M059J (cell line): Measurements from ENCODE around the gene PRKCZ. TPM values are rescaled to one million over a fixed set of nuclear protein-coding genes. Genes with fewer than 3 reads are reported as not detected.
A peak's percentile ranks its signal among the peaks of the same experiment; 100 is the strongest.

Experiments used
- DNase-seq: peaks from one replicate; pipeline ENCODE4 v3.0.0-alpha.2; 2012; ENCODE audit warnings: low read depth
- total RNA-seq: library from RNA; depleted of rRNA; stranded (reverse); fragments of >200 nt; shearing (Covaris generic); gene quantifications from 2 replicates; pipeline ENCODE4 v1.2.3, GENCODE V29; 2014

PRKCZ gene
- total RNA-seq, 1 experiment from 2014 or later, result 0.44 TPM

DNA sequence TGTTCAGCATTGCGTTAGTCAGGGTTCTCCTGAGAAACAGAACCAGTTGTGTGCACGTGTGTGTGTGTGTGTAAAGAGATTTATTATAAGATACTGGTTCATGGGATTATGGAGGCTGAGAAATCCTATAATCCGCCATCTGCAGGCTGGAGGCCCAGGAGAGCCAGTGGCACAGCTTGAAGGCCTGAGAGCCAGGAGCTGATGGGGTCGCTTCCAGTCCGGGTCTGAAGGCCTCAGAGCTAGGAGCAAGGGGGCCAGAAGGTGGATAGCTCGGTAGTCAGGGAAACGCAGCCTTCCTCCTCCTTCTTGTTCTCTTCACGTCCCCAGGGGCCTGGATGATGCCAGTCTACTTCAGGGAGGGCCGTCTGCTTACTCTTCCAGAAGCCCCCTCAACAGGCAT is 106.7 kb downstream of the PRKCZ start:
- no peak for DNase-seq

DNA sequence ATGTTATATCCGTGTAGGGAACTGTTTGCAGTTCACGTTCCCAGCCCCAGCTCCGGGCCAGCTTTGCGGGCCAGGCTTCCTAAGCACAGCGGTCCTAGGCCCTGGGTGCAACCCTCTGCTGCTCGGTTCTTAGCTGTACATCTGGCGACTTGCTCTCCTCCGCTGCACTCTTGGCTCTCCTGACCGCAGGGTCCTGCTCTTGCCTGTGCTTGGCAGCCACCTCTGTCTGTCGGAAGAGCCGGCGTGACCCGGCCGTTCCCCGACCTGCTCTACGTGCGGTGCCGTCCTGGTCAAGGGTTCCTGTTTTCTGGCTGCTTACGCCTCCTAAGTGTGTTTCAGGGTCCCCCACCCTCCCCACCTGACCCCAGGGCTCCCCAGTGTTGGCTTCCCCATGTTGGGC is 107.6 kb downstream of the PRKCZ start:
- DNase-seq, result no peak

- no peak for DNase-seq
Observed at GRCh38 chr1:2158272-2158671, 108.1 kb downstream of the PRKCZ start.

- DNase-seq, result no peak
Observed at GRCh38 chr1:2159124-2159523, 108.9 kb downstream of the PRKCZ start.

GRCh38 chr1:2160451-2161300 is 110.5 kb downstream of the PRKCZ start:
- DNase-seq, result no peak

GRCh38 chr1:2163205-2163604 is 113.0 kb downstream of the PRKCZ start:
- peak; percentile 18 for DNase-seq

DNA sequence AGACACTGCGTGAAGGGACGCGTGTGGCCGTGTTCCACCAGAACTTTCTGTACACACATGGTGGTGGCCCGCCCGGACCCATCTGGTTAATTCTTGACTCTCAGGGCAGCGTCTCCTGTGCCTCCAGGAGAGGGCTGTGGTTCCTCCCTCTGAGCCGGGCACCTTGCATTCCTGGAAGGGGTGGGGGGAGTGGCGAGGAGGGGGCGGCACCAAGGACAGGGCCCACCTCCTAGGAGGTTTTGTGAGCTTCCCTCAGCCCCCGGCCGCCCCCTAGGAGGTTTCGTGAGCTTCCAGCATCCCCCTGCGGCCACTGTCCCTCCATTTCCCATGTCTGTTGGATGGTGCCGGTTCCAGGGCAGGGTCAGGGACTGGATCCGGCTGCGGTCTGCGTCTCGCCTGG is 115.4 kb downstream of the PRKCZ start:
- DNase-seq, result no peak

GRCh38 chr1:2166254-2166653 is 116.0 kb downstream of the PRKCZ start:
- DNase-seq, result peak; percentile 28

DNA sequence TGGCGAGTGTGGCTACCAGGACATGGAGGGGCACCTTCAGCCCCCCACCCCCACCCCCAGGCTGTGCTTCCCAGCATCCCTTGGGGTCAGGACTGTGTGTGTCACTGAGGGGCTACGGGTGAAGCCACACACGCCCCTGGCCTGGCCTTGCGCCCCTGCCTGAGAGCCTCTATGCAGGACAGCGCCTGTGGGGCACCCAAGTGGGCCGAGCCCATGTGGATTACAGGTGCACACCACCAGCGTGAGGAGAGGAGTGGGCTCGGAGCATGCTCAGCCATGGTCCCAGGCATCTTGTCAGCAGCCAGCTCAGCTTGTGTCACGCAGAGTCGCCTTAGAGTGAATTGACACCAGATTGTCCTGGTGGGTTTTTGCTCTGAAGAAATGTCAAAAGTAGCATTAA is 116.5 kb downstream of the PRKCZ start:
- no peak for DNase-seq

DNA sequence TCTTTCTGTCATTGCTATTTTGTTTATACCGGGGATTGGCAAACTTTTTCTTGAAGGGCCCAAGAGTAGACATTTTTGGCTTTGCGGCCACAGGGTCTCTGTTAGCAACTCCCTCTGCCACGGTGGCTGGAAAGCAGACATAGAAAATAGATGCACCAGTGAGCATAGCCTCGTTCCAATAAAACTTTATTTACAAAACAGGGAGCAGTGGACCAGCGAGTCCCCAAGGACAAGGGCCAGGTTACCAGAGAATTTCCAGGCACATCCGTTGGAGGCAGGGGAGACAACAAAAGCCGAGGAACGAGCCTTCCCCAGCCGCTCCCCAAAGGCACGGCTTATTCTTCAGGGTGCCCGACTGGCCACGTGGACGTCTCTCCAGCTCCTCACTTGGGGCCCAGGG is 117.9 kb downstream of the PRKCZ start:
- DNase-seq, result no peak

- DNase-seq, result no peak
Observed at GRCh38 chr1:2168535-2168934, 118.3 kb downstream of the PRKCZ start.

DNA sequence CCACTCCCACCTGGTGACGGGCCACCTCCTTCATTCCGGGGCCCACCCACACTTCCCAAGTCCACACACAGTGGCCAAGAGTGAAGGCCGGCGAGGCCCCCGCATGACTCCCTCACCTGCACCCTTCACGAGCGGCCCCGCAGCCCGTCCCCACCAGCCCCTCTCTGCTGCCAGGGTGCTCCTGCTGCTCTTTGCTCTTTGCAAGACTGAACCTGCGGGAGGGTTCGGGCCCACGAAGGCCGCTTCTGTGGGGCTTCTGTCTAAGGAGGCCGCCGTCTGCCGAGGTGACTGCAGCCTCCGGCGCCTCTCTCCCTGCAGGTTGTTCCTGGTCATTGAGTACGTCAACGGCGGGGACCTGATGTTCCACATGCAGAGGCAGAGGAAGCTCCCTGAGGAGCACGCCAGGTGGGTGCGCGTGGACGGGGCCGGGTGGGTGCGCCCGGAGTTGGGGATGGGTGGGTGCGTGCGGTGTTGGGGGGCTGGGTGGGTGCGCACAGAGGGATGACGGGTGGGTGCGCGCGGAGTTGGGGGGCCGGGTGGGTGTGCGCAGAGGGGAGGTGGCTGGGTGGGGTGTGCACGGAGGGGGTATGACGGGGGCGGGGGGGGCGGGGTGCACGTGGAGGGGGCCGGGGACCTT is 119.1 kb downstream of the PRKCZ start:
- no peak for DNase-seq

DNA sequence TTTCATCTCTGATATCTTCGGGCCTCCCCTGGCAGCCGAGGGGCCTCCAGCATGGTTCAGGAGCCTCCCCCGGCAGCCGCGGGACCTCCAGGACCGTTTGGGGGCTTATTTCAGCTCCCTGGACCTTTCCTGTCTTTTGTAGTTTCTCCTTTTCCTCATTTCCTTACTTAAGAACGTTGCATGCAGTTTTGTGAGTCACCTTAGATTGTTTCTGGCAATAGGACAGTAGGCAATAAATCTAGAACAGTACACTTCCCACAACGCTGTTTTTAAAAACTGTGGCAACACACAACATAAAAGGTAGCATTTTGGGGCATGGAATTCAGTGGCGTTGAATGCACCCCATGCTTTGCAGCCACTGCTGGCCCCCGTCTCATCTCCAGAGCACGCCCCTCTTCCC is 120.0 kb downstream of the PRKCZ start:
- peak; percentile 42 for DNase-seq

- DNase-seq, result no peak
Observed at GRCh38 chr1:2172012-2172411, 121.8 kb downstream of the PRKCZ start.

GRCh38 chr1:2172551-2173146 is 122.4 kb downstream of the PRKCZ start:
- no peak for DNase-seq

- no peak for DNase-seq
Observed at GRCh38 chr1:2173546-2174347, 123.5 kb downstream of the PRKCZ start.

DNA sequence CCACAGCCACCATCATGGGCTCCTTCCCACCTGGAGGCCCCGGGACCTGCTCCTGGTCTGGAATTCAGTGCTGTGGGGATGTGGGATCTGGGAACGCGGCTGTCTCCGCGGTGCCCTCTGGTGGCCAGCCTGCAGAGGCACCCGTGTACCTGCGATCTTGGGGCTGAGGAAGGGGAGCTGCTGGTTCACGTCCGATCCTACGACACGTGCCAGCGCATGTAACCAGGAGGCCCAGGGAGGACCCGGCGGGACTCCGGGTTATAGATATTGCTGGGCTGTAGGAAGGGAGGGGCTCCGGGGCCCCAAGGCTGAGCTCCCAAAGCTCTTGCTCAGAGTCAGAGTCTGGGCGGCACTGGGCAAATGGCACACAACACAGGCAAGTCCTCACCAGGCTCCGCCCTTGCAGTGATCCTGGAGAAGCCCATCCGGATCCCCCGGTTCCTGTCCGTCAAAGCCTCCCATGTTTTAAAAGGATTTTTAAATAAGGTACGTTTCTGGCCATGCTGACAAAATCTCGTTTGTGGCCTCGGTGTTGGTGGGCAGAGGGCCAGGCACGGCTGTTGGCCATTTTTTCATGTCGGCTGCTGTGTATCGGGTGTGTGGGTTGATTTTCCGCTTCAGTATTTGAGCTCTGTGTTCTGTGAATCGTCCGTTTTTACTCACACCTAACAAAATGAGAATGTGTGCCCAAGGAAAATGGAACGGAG is 124.3 kb downstream of the PRKCZ start:
- peak; percentile 58 for DNase-seq

DNA sequence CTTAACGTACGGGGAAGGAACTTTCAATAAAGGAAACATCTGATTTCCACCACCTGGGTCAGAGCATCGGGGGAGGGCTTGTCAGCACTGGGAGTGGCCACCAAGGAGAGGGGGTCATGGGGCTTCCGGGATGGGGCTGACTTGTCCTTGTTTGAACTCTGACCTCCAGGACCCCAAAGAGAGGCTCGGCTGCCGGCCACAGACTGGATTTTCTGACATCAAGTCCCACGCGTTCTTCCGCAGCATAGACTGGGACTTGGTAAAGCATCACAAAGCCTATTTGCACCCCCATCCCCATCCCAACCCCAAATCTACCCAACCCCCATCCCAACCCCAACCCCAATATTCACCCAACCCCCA is 124.8 kb downstream of the PRKCZ start:
- DNase-seq, result no peak

DNA sequence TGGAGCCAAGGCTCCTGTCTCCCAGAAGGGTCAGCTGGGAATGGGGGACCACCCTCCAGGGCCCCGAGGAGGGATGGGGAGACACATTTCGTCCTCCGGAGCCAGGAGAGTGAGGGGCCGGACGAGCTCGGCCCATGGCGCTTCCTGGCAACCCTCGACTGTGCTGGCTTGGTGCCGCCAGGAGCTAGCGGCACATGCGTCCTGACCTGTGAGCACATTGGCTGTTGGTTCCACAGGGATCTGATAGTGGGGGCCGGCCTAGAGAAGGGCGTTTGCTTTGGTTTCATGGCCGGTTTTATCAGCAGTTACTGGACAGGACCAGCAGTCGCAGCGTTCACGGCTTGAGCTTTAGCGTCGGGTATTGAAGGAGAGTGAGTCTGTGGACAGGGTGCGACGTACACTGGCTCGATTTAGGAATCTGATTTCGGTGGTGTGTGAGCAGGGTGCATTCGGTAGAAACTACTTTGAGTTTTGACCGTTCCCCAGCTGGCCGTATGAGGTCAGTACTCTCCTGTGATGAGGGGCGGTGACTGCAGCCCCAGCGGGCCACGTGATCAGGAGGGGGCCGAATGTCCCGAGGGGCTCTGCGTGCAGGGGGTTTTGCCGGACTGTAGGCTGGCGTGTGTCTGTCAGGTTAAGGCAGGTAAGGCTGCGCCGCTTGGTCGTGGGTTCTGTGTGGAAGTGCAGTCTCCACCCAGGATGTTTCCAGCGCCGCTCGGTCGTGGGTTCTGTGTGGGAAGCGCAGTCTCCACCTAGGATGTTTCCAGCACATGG is 125.7 kb downstream of the PRKCZ start:
- DNase-seq, result no peak

DNA sequence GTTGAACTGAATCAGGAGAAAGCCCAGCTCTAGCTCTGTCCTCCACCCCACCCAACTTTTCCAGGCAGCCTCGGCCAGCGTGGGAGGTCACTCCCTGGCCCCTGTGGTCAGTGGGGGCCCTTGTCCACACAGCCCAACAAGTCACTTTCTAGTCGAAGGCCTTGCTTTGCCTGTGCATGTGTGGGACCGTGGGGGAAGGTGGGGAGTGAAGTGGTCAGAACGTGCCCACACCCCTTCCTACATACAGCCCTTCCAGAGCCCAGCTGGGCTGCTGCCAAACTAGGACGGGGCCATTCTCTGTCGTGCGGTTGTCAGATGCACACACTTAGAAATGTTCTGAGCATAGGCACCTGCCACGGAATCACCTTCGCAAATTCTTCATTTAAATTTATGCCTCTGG is 126.4 kb downstream of the PRKCZ start:
- no peak for DNase-seq

DNA sequence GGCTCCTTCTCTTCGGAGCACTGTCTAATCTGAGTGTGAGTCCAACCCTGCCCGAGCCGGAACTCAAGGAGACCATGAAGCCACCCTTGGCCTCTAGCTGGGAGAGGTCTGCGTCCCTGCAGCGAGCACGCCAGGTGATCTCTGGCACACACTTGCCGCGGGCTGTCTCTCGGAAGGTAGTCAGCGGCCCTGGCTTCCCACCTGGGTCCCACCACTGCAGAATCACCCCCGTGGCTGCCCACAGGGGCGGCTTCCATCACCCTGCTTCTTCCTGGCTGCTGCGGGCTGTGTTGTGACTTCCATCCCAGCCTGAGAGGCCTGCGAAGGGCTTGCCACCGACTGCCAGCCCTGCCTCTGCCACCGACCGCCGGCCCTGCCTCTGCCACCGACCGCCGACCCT is 127.3 kb downstream of the PRKCZ start:
- no peak for DNase-seq
